Peyer's patch (tissue), 4 donors: ENCODE results near the gene RASGRP2. TPM values are rescaled to one million over a fixed set of nuclear protein-coding genes. Genes with fewer than 3 reads are reported as not detected.
A peak's percentile ranks its signal among the peaks of the same experiment; 100 is the strongest.

Source experiments
- DNase-seq, 3 donors: peaks; one replicate each; pipeline ENCODE4 v3.0.0-alpha.2; 2017 to 2019
- H3K27ac ChIP-seq, 4 donors: fragments of 200-600 bp; sonication (generic); one replicate each; pipeline ENCODE4 v1.5.1; 2016 to 2019
- H3K27me3 ChIP-seq, 2 donors: fragments of 200-600 bp; sonication (generic); one replicate each; pipeline ENCODE4 v1.5.1; 2019
- H3K36me3 ChIP-seq, 3 donors: fragments of 200-600 bp; sonication (generic); one replicate each; pipeline ENCODE4 v1.5.1; 2016 to 2019
- H3K4me1 ChIP-seq, 4 donors: fragments of 200-600 bp; sonication (generic); one replicate each; pipeline ENCODE4 v1.5.1; 2016 to 2019
- H3K4me3 ChIP-seq, 4 donors: fragments of 200-600 bp; sonication (generic); 1 replicate in 3 of 4; 2 replicates in 1 of 4; pipeline ENCODE4 v1.5.1; 2016 to 2019; ENCODE audit warnings: mild to moderate bottlenecking in 1 of 4
- H3K9me3 ChIP-seq, 4 donors: fragments of 200-600 bp; sonication (generic); one replicate each; pipeline ENCODE4 v1.5.1; 2016 to 2019; ENCODE audit warnings: mild to moderate bottlenecking in 1 of 4
- CTCF ChIP-seq, 6 experiments: fragments of 450-650 bp in 4 of 6; fragments of 200-600 bp in 2 of 6; sonication (generic) in 1 of 6; IDR thresholded peaks; one replicate each; pipeline ENCODE4 v1.5.1; 2017 to 2019; ENCODE audit warnings: antibody characterized with exemption in 6 of 6, mild to moderate bottlenecking in 3 of 6, moderate library complexity in 1 of 6
- POLR2A ChIP-seq, 2 donors: fragments of 450-650 bp; IDR thresholded peaks; one replicate each; pipeline ENCODE4 v1.5.1; 2017; ENCODE audit warnings: antibody characterized with exemption in 2 of 2, mild to moderate bottlenecking in 2 of 2, moderate library complexity in 2 of 2
- total RNA-seq, 4 donors: library from RNA; depleted of rRNA; stranded (reverse); fragments of >200 nt; gene quantifications; one replicate each; pipeline ENCODE4 v1.1.0, GENCODE V29; 2016

RASGRP2 gene
- total RNA-seq, 4 donors from 2014 or later = 11.5 to 210 (median 16.0) TPM

- Histone ChIP-seq H3K27me3 (no peaks in the 10 kb centered on the region), H3K9me3 (no peaks in the 10 kb centered on the region), H3K4me3 (peak overlapping the region in 1 of 4 donors; percentile 30), H3K4me1 (no peaks in the 10 kb centered on the region), H3K27ac (peak overlapping the region in 2 of 4 donors; percentile 43 to 47), H3K36me3 (no peaks in the 10 kb centered on the region)
- DNase-seq = no peak
- TF ChIP-seq CTCF (IDR thresholded peaks at IDR 0.05) (no peak), POLR2A (IDR thresholded peaks at IDR 0.05) (no peak)
Measured at GRCh38 chr11:64687643-64688533, 56.1 kb downstream of the RASGRP2 start.

- H3K27ac ChIP-seq = no peak overlapping the region
- TF ChIP-seq POLR2A (IDR thresholded peaks at IDR 0.05) = no peak
- TF ChIP-seq CTCF (IDR thresholded peaks at IDR 0.05) = no peak
Measured at GRCh38 chr11:64687204-64687603, 56.7 kb downstream of the RASGRP2 start.

DNA sequence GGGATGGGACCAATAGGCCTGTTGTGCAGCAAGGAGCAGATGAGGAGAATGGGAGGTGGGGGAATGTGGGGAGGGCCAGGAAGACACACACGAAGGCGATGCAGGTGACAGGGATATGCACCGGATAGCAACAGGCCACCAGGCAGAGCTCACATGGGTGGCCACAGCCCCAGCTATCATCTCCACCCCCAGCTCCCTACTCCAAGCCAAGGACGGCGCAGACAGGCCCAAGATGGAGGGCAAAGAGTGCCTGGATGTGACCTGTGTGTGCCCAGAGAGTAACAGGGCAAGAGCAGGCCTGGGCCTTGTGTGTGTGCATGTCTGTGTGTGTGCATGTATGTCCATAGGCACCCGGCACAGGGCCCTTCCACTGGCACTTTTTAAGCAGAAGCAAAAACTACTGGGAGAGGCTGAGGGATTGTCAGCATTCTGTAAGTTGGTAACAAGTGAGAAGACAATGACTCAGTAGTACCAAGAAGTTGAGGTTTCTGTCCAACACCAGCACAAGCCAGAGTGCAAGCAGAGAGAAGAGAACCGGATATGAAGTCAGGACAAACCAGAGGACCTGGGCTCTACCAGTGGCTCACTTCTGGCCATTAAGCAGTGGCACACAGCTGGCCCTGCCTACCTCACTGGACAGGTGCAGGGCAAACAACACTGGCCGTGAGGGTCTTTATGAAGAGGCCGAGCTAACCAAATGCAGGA is 57.3 kb downstream of the RASGRP2 start:
- TF ChIP-seq CTCF (IDR thresholded peaks at IDR 0.05) = no peak
- TF ChIP-seq POLR2A (IDR thresholded peaks at IDR 0.05) = no peak
- H3K27ac ChIP-seq = no peak overlapping the region
- no peaks in the 10 kb centered on the region for H3K36me3 ChIP-seq

More at GRCh38 chr11:64687204-64687603, 56.7 kb downstream of the RASGRP2 start:
- no peaks in the 10 kb centered on the region for H3K36me3 ChIP-seq
- no peaks in the 10 kb centered on the region for H3K27me3 ChIP-seq
- H3K4me3 ChIP-seq = no peak overlapping the region
- no peaks in the 10 kb centered on the region for H3K9me3 ChIP-seq
- H3K4me1 ChIP-seq = no peaks in the 10 kb centered on the region
- no peak for DNase-seq

GRCh38 chr11:64685536-64685935 is 58.4 kb downstream of the RASGRP2 start:
- Histone ChIP-seq H3K27ac (no peak overlapping the region), H3K27me3 (no peaks in the 10 kb centered on the region), H3K4me3 (no peak overlapping the region), H3K9me3 (no peaks in the 10 kb centered on the region), H3K36me3 (no peaks in the 10 kb centered on the region), H3K4me1 (no peaks in the 10 kb centered on the region)
- DNase-seq = no peak
- TF ChIP-seq CTCF (IDR thresholded peaks at IDR 0.05) (no peak), POLR2A (IDR thresholded peaks at IDR 0.05) (no peak)

More for the DNA sequence above, 57.3 kb downstream of the RASGRP2 start:
- DNase-seq = no peak
- no peaks in the 10 kb centered on the region for H3K4me1 ChIP-seq
- no peak overlapping the region for H3K4me3 ChIP-seq
- no peaks in the 10 kb centered on the region for H3K27me3 ChIP-seq
- no peaks in the 10 kb centered on the region for H3K9me3 ChIP-seq

- H3K36me3 ChIP-seq = no peaks in the 10 kb centered on the region
- H3K27me3 ChIP-seq = no peaks in the 10 kb centered on the region
- H3K27ac ChIP-seq = no peak overlapping the region
- TF ChIP-seq POLR2A (IDR thresholded peaks at IDR 0.05) (no peak), CTCF (IDR thresholded peaks at IDR 0.05) (no peak)
- no peaks in the 10 kb centered on the region for H3K4me1 ChIP-seq
- H3K9me3 ChIP-seq = no peaks in the 10 kb centered on the region
- DNase-seq = no peak
- H3K4me3 ChIP-seq = no peak overlapping the region
Measured at GRCh38 chr11:64684357-64684756, 59.6 kb downstream of the RASGRP2 start.
